GM19372 (cell line): Measurements from ENCODE around the gene CST7.

Experiments
- ATAC-seq: cut with Tn5 transposase; IDR thresholded peaks from one replicate; pipeline ENCODE4 v1.9.1; 2021; ENCODE audit warnings: mild to moderate bottlenecking, low read depth, moderate library complexity; ENCODE audit not compliant: unreplicated experiment

Gene CST7

GRCh38 chr20:24981790-24982189 lies 32.7 kb downstream of the CST7 start:
- no peak for ATAC-seq

GRCh38 chr20:24983896-24984295 lies 34.8 kb downstream of the CST7 start:
- ATAC-seq, result no peak

- no peak for ATAC-seq
Observed at GRCh38 chr20:24984961-24985640, 36.0 kb downstream of the CST7 start.

- ATAC-seq, result no peak
Observed at GRCh38 chr20:24985802-24986201, 36.7 kb downstream of the CST7 start.

GRCh38 chr20:24986436-24987015 lies 37.5 kb downstream of the CST7 start:
- ATAC-seq, result no peak

- no peak for ATAC-seq
Observed at GRCh38 chr20:24987244-24987643, 38.2 kb downstream of the CST7 start.

- ATAC-seq, result no peak
Observed at GRCh38 chr20:24987873-24988835, 39.1 kb downstream of the CST7 start.

- no peak for ATAC-seq
Observed at GRCh38 chr20:24989162-24989561, 40.1 kb downstream of the CST7 start.

GRCh38 chr20:24990810-24991252 lies 41.8 kb downstream of the CST7 start:
- no peak for ATAC-seq

- peak; percentile 23 for ATAC-seq
Observed at GRCh38 chr20:24991897-24992486, 42.9 kb downstream of the CST7 start.

GRCh38 chr20:24992487-24993205 lies 43.6 kb downstream of the CST7 start, which contains the start of gene APMAP:
Gene APMAP, minus strand, starts transcription at chr20:24992751. Its CDS starts 63 bp downstream, at chr20:24992688.
- peak; percentile 94 for ATAC-seq

- ATAC-seq, result no peak
Observed at GRCh38 chr20:24993337-24994185, 44.5 kb downstream of the CST7 start.

GRCh38 chr20:24994186-24994465 lies 45.1 kb downstream of the CST7 start:
- no peak for ATAC-seq

- no peak for ATAC-seq
Observed at GRCh38 chr20:24994470-24995368, 45.6 kb downstream of the CST7 start.

GRCh38 chr20:24995741-24996448 lies 46.8 kb downstream of the CST7 start:
- ATAC-seq, result no peak

GRCh38 chr20:24996449-24997377 lies 47.6 kb downstream of the CST7 start:
- no peak for ATAC-seq

GRCh38 chr20:24998121-24998520 lies 49.1 kb downstream of the CST7 start:
- no peak for ATAC-seq
